Activated CD4-positive, alpha-beta T cell treated with anti-CD3 and anti-CD28 coated beads, Interleukin-2, amount 50 U/mL, for 24 hours (primary cell): ENCODE results near the gene IL11.
"Not testable (repeated sequence)": the region's sequence is repeated elsewhere in the genome, so short reads cannot be mapped to it uniquely, and the experiment has no call there.

Source experiments
- DNase-seq, 2 donors: peaks; one replicate each; pipeline ENCODE4 v3.0.0-alpha.2; 2020; ENCODE audit warnings: low read depth in 1 of 2, low spot score in 1 of 2

Gene IL11

GRCh38 chr19:55370305-55370988, at the start of gene IL11:
IL11 (minus strand) TSS chr19:55370463; CDS start chr19:55370310, 153 bp downstream.
- no peak for DNase-seq

- no peak for DNase-seq
Measured at GRCh38 chr19:55419624-55420236, 49.5 kb upstream of the IL11 start.

- no peak for DNase-seq
Measured at GRCh38 chr19:55419103-55419502, 48.8 kb upstream of the IL11 start.

- DNase-seq = peak in 1 of 2 donors; percentile 48
Measured at GRCh38 chr19:55418185-55418584, 47.9 kb upstream of the IL11 start.

GRCh38 chr19:55410168-55410567, 39.9 kb upstream of the IL11 start:
- DNase-seq = no peak

GRCh38 chr19:55409179-55409578, 38.9 kb upstream of the IL11 start:
- DNase-seq = not testable (repeated sequence)

- no peak for DNase-seq
Measured at GRCh38 chr19:55408533-55408872, 38.2 kb upstream of the IL11 start.

GRCh38 chr19:55407800-55408532, 37.7 kb upstream of the IL11 start:
- peak; percentile 93 to 96 for DNase-seq

- not testable (repeated sequence) for DNase-seq
Measured at GRCh38 chr19:55407550-55407799, 37.2 kb upstream of the IL11 start, which contains the start of gene UBE2S. UBE2S (minus strand) TSS chr19:55407788; CDS start chr19:55407589, 199 bp downstream.

- DNase-seq = no peak
Measured at GRCh38 chr19:55406826-55407549, 36.7 kb upstream of the IL11 start.

GRCh38 chr19:55406091-55406825, 36.0 kb upstream of the IL11 start:
- DNase-seq = no peak

- no peak for DNase-seq
Measured at GRCh38 chr19:55405638-55406037, 35.4 kb upstream of the IL11 start.

- no peak for DNase-seq
Measured at GRCh38 chr19:55402509-55402908, 32.2 kb upstream of the IL11 start.

- DNase-seq = not testable (repeated sequence)
Measured at GRCh38 chr19:55401390-55401789, 31.1 kb upstream of the IL11 start.

- no peak for DNase-seq
Measured at GRCh38 chr19:55400281-55401087, 30.2 kb upstream of the IL11 start.

- DNase-seq = no peak
Measured at GRCh38 chr19:55398200-55398925, 28.1 kb upstream of the IL11 start.

- no peak for DNase-seq
Measured at GRCh38 chr19:55392820-55393761, 22.8 kb upstream of the IL11 start.
